ENCODE data around the gene COPS4. TPM values are rescaled to one million over a fixed set of nuclear protein-coding genes. Genes with fewer than 3 reads are reported as not detected.

Gene COPS4
- total and polyA plus RNA-seq, 10 of the 15 experiments (the other 5 are each of a cell fraction or from before 2014, with no cell fraction given) = 34.2 to 159 (median 66.7) TPM

- TF ChIP-seq KDM1A (IDR thresholded peaks at IDR 0.05; ENCODE audit: borderline replicate concordance) (no peak), BCL11A (IDR thresholded peaks at IDR 0.05; ENCODE audit: low read depth, low read length) (peak; percentile 32; the same call in 1 of the 2 replicates), SREBF2 (IDR thresholded peaks at IDR 0.05; ENCODE audit: low read length) (no peak; the same call in 1 of the 2 replicates), STAT3 (IDR thresholded peaks at IDR 0.05; ENCODE audit: low read depth, low read length) (0 out of 2 replicates have a peak, but pooled peaks have one; percentile 67), ESRRA (IDR thresholded peaks at IDR 0.05; ENCODE audit: low read length) (0 out of 2 replicates have a peak, but pooled peaks have one; percentile 52), ZNF24 (IDR thresholded peaks at IDR 0.05) (peak; percentile 81), RBBP5 (conservative IDR thresholded peaks at IDR 0.05) (no peak), BACH1 (IDR thresholded peaks at IDR 0.05; ENCODE audit: borderline replicate concordance) (peak; percentile 11; the same call in 1 of the 2 replicates), CBX5 (IDR thresholded peaks at IDR 0.05; ENCODE audit: low read depth) (peak; percentile 93), ATF2 (IDR thresholded peaks at IDR 0.05; ENCODE audit: low read length) (peak; percentile 84), TAF1 (IDR thresholded peaks at IDR 0.05; ENCODE audit: borderline replicate concordance, low read depth, low read length) (peak; percentile 95), KLF5 (IDR thresholded peaks at IDR 0.05; ENCODE audit: partially characterized antibody) (peak; percentile 92), JUND (IDR thresholded peaks at IDR 0.05; ENCODE audit: low read depth, low read length) (0 out of 2 replicates have a peak, but pooled peaks have one; percentile 22), DPF2 (IDR thresholded peaks at IDR 0.05) (no peak), IRF3 (IDR thresholded peaks at IDR 0.05) (peak; percentile 75), RELB (IDR thresholded peaks at IDR 0.05; ENCODE audit: low read depth) (peak; percentile 100), HSF1 (IDR thresholded peaks at IDR 0.05; ENCODE audit: low read depth, low read length) (peak; percentile 84; the same call in 1 of the 2 replicates), CREM (IDR thresholded peaks at IDR 0.05; ENCODE audit: low read depth) (peak; percentile 83), EP300 (IDR thresholded peaks at IDR 0.05; ENCODE audit: borderline replicate concordance in 1 of 2, control insufficient read depth in 1 of 2, low read depth in 2 of 2, low read length in 2 of 2) (peak; percentile 42 to 66; a peak in 3 of 4 replicates), NR2C2 (IDR thresholded peaks at IDR 0.05; ENCODE audit: borderline replicate concordance, control insufficient read depth, insufficient read length, low read depth) (peak; percentile 92), PAX5 (IDR thresholded peaks at IDR 0.05; ENCODE audit: borderline replicate concordance, low read depth, low read length) (peak; percentile 59; the same call in 1 of the 2 replicates), GABPA (IDR thresholded peaks at IDR 0.05; ENCODE audit: low read depth) (peak; percentile 89), ZZZ3 (IDR thresholded peaks at IDR 0.05; ENCODE audit: control insufficient read depth, insufficient read length, low read depth) (no peak), ATF3 (IDR thresholded peaks at IDR 0.05; ENCODE audit: borderline replicate concordance, extremely low read depth, low read depth, low read length) (no peak), NR2C1 (IDR thresholded peaks at IDR 0.05) (peak; percentile 82)
Measured at GRCh38 chr4:83034630-83035494, at the start of gene COPS4 (continued).

All from GM12878 (cell line).